ENCODE results near the gene SDC1.
"Not testable (repeated sequence)": the region's sequence is repeated elsewhere in the genome, so short reads cannot be mapped to it uniquely, and the experiment has no call there.

Gene SDC1, protein sequence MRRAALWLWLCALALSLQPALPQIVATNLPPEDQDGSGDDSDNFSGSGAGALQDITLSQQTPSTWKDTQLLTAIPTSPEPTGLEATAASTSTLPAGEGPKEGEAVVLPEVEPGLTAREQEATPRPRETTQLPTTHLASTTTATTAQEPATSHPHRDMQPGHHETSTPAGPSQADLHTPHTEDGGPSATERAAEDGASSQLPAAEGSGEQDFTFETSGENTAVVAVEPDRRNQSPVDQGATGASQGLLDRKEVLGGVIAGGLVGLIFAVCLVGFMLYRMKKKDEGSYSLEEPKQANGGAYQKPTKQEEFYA

DNA sequence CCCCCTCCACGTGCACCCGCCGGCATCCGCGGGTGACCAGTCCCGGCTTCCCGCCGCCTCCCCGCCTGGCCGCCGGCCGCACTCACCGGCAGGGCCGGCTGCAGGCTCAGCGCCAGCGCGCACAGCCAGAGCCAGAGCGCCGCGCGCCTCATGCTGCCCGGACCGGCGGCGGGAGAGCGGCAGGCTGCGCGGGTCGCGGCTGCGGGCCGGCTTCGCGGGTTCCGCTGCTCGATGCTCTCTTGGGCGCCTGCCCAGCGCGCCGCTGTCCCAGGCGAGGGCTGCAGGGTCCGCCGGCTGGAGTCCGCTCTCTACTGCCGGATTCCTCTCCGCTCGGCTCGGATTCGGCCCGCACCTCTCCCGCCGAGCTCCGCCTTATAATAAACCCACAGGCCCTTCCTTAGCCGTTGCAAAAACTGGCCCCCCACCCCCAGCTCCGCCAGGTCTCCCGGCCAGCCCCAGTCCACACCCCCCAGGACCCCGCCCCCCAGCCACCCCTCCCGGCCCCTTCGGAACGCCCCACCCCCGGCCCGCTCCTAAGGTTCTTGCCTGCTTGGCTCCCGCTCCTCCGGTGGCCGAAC, at the start of gene SDC1:
Gene SDC1, minus strand, starts transcription at position 415 of the 578 bp plus-strand sequence. Its CDS starts 263 bp downstream, at position 152.
- no peak for DNase-seq

DNA sequence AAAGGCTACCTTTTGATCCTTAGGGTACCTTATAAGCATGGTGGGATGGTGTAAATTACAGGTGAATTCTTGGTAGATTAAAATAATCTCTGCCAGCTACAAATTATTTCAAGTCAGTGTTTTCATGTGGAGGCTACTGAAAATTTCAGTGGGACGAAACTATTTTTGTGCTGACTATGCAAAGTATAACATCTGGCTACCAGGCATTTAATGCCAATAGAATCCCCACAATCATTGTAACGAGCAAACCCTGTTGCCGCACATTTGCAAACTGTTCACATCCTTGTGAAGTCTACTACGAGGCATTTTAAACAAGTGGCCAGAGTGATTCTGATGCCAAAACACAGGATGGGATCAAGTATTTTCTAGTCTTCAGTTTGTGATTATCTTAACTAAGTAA, 48.1 kb upstream of the SDC1 start:
- no peak for DNase-seq

DNA sequence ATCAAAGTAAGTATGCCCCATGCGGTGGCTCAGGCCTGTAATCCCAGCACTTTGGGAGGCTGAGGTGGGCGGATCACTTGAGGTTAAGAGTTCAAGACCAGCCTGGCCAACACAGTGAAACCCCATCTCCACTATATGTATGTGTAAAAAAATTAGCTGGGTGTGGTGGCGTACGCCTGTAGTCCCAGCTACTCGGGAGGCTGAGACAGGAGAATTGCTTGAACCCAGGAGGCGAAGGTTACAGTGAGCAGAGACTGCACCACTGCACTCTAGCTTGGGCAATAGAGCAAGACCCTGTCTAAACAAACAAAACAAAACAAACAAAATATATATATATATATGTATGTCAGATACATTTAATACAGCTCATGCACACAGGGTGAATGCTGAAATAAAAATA, 43.4 kb upstream of the SDC1 start:
- DNase-seq = not testable (repeated sequence)

DNA sequence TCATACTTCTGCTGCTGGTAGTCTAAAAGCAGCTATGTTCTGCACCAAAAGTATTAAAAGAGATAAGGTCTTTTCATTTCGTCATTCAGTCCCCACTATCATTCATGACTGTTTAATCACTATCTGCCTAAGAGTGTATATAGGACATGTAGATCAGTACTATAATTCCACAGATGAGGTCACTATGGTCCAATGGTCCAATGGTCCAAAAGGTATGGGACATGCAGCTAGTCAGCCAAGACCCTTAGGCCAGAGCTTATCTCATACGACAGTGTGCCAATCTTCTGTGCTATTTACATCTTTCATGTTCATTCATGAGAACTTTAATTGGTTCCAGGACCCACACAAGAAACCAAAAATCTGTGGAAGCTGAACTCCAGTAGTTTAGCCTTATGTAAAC, 42.6 kb upstream of the SDC1 start:
- DNase-seq = no peak

DNA sequence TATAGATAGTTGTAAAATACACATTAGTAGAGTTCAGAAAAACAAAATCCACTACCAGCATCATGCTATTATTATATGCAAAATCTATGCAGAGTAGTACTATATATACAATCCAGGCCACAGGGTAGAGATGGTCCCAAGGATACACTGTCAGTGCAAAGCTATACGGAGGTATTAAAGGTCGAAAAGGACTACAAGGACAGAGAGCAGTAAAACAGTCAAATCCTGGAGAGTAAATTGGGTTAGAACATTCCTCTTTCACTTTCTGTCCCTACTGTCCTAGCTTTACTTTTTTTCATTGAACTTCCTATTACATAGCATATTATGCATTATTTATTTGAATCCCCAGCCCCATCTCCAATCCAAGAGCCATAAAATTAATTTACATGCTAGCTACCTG, 39.7 kb upstream of the SDC1 start:
- DNase-seq = no peak

DNA sequence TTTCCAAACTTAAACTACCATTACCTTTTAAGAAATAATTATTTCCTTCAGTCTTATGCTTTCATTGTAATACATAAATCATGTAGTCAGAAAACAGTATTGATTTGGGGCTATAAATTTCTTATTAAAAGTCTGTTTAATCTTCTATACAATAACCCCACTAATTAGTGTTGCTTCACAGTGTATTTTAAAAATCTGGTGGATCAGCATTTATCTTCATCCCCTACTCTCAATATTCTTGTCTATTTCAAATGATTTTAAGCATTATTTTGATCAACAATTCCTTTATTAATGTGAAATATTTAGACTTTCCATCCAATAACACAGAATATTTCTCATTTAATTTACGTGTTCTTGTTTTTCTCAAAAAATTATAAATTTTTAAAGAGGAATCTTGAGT, 32.5 kb upstream of the SDC1 start:
- DNase-seq = no peak

DNA sequence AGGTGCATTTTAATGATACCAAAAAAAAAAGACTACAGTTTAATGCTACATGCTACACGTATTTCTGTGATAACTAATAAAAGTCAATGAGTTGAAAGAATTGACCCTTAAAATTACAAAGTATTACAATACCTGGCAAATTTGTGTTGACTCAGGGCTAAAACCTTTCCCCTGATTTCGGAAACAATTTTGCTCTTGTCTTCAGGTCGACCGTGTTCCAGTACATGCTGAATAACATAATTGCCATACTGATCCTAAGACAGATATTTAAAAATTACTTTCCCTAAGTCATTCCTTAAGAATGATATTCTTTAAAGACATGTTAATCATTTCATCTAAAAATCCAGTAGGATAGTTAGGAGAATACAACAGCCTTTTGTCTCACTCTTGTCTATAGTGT, 29.8 kb upstream of the SDC1 start:
- no peak for DNase-seq

DNA sequence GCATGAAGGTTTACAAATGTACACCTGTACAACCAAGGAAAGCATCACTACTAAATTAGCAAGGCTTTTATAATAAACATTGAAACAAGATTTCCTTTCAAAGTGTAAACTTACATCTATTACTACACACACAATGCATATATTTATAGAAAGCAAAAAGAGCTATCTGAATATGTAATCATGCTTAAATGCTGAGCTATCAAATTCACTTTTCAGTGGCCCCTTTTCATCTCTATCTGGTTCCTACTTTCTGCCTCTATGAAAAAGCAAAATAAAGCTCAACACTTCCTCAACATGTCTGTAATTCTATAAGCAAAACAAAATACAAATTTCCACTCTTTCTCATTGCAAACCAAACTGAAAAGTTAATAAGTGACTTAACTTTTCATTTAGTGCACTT, 25.5 kb upstream of the SDC1 start:
- no peak for DNase-seq

DNA sequence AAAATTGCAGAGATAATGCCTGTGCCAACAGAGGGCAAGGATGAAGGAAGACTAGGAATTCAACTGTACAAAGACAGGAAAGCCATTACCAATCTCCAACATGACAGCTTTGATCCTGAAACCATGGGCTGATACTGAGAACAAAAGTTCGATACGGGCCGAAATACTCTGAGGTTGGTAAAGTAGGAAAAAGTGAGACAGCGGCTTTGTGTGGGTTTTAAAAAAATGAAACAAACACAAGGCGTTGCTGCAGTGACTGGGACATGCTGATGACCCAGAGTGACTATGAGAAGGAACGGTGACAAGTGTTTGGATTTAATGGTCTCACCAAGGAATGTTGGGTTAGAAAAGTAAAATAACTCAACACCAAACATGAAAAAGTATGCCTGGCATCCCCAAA, 24.2 kb upstream of the SDC1 start:
- DNase-seq = no peak

DNA sequence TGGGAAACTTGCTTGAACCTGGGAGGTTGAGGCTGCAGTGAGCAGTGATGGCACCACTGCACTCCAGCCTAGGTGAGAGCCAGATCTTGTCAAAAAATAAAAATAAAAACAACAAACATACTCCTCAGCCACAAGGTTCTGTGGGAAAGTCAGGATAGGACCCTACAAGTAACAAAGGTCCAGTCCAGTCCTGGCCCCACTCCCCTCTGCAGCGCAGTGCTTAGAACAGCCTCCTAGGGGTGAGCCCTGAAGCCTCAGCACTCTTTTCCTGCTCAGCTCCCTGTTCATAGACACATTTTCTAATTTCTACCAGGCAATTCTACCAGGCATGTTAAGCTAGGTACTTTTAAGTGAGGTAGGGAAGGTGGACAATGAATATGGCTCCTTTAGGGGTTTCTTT, 22.2 kb upstream of the SDC1 start:
- DNase-seq = no peak

DNA sequence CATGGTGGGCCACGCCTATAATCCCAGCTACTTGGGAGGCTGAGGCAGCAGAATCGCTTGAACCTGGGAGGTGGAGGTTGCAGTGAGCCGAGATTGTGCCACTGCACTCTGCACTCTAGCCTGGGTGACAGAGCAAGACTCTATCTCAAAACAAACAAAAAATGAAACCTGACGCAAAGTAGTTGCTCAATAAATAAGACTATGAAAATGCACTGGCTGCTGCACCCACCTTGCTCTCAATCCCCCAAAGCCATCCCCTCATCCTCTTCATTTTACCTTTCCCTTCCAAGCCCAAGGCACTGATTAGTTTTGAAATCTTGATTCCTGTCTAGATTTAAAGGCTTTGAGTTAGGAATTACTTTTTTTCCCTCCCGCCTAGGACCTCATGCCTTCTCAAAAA, 18.7 kb upstream of the SDC1 start:
- not testable (repeated sequence) for DNase-seq

DNA sequence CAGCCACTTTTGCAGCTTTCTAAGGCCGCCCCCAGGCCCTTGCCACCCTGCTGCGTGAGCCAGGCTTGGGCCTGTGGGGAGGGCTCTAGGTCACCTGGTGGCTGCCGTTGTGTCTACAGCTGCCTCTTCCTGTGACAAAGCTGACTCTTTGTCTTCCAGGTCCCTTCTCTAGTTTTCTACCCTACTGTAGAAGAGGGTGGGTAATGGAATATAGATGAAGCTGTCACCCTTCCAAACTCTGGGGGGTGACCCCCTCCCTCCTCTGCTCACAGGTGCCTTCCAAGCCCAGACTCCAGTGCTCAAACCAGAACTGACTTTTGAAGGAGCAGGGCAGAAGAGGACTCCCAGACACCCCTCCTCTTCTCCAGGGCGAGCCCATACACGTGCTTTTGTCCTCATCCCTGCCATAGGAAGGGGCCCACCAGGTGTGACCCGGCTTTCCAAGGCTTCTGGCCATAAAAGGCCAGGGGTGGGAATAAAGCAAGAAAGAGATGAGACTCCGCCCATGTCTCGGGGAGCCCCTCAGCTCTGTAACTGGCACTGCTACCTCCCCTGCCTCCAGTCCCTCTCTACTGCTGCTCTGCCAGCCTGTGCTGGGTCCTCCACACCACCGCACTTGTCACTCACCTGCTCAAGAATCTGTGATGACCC, 17.9 kb upstream of the SDC1 start:
- no peak for DNase-seq

DNA sequence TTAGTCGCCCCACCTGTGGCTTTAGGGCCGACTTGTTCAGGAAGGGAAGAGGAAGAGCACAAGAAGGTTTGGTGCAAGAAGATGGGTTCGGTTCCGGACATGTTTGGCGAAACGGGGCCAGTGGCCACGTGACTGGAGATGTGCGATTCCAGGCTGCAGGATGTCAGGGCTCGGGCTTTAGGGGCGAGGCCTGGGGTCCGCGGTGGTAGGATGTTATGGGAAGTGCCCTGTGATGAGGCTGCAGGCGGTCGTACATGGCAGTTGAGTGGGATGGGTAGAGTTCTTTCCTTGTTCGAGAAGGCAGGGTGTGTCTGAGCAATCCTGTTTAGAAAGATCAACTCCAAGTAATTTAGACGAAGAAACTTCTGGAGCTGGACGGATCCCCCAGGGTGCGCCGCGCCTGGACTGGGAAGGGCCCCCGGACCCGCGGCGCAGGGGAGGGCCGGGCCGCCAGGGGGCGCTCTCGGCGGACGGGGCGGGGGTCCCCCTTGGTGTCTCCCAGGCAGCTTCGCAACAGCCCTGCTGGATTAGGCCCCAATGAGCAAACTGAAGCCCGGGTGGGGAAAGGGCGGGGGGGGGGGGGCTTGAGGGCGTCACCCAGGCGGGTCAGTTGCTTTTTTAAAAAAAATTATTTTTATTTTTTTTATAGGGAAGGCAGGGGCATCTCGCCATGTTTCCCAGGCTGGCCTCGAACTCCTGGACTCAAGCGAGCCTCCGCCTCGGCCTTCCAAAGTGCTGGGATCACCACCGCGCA, 17.2 kb upstream of the SDC1 start:
- peak; percentile 8 for DNase-seq

DNA sequence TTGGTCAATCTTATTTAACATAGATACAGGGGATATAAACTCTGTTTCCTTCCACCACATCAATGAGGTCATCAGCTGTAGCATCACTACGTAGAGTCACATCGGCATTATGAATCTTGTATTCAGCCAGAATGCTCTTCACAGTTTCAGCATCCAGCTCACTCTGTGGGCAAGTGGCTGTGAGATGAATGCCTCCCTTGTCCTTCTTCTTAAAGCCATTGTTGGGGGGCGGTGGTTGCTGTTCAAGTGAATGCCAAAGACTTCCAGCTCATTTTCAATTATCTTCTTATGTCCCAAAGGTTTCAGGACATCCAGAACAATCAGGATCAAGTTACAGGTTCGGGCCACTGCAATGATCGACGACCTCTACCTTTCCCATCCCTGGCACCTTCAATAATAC, 15.4 kb upstream of the SDC1 start:
- not testable (repeated sequence) for DNase-seq

DNA sequence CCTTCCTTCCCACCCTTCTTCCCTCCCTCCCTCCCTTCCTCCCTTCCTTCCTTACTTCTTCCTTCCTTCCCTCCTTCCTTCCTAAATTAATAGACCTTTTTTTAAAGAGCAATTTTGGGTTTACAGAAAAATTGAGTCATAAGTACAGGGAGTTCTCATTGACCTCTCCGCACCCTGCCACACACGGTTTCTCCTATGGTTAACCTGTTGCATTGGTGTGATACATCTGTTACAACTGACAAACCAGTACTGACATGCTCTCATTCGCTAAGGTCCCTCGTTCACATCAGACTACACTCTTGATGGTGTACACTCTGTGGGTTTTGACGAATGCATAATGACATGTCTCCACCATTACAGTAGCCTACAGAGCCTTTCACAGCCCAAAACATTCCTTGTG, 11.6 kb upstream of the SDC1 start:
- DNase-seq = no peak

DNA sequence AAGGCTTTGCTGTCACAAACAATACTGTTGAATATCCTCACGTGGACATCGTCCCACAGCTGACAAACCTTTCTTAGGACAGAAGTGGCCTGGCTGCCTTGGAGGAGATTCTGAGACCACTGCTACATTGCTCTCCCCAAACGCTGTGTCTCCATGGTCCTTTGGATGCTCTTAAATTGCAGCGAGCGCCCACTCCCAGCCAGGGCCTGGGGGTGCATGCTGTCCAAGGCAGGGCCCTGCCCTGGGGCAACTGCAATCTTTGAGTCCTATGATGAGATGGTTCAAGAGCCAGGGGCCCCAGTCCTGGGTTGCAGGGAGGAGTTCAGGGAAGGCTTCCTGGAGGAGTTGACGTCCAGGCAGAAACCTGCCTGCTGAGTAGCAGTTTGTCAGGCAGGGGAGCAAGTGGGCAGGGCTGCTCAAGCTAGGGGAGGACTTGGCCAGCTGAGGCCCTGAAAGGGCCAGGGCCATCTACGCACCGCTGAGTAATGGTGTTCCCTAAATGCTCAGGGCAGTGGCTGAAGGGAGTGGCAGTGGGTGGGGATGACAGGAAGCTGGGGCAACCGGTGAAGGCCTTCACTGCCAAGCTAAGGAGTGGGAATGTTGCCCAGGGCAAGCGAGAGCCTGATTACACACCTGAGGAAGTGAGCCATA, 10.8 kb upstream of the SDC1 start:
- DNase-seq = no peak

DNA sequence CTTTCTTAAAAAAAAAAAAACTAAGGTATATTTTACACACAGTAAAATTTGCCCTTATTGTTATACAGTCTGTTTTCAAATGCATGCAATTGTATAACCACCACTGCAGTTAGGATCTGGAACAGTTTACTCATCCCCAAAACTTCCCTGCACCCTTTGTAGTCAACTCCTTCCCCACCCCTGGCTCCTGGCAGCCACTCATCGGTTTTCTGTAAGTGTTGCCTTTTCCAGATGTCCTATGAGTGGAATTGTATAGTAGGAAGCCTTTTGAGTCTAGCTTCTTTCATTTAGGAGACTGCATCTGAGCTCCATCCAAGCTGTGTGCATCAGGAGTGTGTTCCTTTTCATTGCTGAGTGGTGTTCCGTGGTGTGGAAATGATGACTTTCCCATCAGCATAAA, 9.7 kb upstream of the SDC1 start:
- not testable (repeated sequence) for DNase-seq

DNA sequence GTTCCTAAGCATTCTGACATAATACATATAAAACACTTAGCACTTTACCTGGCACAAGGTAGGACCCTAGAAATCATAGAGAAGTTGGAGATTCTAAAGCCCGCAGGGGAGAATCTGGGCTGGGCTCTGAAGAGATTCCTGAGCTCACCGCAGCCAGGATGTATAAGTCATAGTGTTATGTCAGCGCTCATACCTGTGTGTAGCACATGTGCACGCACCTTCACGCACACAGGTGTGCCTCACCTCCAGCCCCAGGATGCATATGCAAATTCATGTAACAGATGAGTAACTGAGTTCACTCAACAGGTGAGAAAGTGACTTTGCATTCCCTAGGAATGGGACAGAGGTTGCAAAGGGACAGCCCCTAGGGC, 7.9 kb upstream of the SDC1 start:
- DNase-seq = no peak

DNA sequence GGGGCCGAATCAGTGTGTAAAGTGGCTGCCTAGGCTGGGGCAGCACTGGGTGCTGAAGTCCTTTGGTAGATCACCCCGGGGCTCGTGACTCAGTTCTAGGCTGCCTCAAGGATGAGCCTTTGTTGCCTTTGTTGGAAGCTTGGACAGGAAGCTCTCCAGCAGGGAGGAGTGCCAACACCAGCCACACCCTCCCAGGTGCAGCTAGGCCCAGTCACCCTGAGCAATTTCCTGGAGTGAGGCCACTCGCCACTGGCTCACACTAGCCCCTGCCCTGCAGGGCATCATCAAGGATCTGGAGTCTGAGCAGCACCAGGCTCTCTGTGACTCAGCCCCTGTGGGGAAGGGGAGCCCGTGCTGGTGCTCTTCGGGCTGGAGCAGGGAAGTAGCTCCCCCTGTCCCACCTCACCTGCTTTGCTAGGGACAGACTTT, 6.7 kb upstream of the SDC1 start:
- DNase-seq = no peak

DNA sequence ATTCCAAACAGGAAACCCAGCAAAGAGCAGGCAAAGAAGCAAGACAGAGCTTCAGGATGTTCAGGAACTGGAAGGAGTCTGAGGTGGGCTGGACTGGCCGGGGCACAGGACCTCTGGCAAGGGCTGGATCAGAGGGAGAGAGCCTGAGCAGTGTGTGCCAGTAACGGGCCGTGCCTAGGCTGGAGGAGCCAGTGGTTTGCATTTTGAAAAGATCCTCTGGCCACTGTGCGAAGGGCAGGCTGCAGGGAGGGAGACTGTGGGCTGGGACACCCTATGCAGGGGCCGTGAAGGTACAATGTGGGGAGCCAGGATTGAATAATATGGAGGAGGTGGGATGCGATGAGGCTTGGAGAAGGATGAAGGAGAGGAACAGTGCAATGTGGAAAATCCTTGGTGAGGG, 6.2 kb upstream of the SDC1 start:
- no peak for DNase-seq

DNA sequence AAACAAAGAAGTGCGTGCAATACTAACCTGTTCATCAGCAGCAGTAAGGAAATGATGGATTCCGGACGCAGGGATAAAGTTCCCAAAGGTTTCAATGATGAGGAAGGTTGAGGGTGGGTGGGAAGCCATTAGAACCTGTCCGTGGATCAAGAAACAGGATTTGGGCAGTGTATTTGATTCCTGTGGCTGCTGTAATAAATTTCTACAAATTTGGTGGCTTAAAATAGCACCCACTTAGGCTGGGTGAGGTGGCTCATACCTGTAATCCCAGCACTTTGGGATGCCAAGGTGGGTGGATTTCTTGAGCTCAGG, 5.1 kb upstream of the SDC1 start:
- DNase-seq = no peak

DNA sequence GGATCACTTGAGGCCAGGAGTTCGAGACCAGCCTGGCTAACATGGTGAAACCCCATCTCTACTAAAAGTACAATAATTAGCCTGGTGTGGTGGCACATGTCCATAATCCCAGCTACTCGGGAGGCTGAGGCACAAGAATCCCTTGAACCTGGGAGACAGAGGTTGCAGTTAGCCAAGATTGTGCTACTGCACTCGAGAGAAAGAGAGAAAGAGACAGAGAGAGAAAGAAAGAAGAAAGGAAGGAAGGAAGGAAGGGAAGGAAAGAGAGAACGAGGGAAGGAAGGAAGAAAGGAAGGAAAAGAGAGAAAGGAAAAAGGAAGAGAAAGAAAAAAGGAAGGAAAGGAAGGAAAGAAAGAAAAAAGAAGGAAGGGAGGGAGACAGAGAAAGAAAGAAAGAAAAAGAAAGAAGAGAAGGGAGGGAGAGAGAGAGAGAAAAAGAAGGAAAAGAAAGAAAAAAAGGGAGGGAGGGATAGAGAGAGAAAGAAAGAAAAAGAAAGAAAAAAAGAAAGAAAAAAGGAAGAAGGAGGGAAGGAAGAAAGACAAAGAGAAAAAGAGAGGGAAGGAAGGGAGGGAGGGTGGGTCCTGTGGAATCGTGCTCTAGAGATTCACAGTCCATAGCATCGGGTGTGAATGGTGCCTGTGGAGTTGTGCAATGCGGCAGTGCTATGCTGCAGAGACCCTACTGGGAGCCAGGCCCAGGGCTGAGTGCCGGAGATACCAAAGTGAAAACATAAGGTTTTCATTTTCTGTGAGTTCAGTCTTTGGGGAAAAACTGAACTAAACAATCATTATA, 4.6 kb upstream of the SDC1 start:
- no peak for DNase-seq

Measured in CD4-positive, alpha-beta T cell treated with Interleukin-10 for 1 hour (primary cell).